Mammary epithelial cell (primary cell): ENCODE results near the gene SLC5A10.

ENCODE experiments used
- EZH2 ChIP-seq: IDR thresholded peaks from 2 replicates; pipeline ENCODE4 v1.6.1; 2012; ENCODE audit warnings: low read length, inconsistent platforms, borderline replicate concordance
- TF ChIP-seq, protein P1 (sequence below), 2 donors: IDR thresholded peaks in 1 of 2; conservative IDR thresholded peaks in 1 of 2; 2 replicates each; pipeline ENCODE4 v1.5.1; 2011 to 2012; ENCODE audit warnings: inconsistent platforms in 2 of 2, low read length in 2 of 2, mild to moderate bottlenecking in 2 of 2, control low read depth in 1 of 2, low read depth in 1 of 2; ENCODE audit not compliant: insufficient read depth in 1 of 2; ENCODE audit errors: extremely low read depth in 1 of 2

DNA sequence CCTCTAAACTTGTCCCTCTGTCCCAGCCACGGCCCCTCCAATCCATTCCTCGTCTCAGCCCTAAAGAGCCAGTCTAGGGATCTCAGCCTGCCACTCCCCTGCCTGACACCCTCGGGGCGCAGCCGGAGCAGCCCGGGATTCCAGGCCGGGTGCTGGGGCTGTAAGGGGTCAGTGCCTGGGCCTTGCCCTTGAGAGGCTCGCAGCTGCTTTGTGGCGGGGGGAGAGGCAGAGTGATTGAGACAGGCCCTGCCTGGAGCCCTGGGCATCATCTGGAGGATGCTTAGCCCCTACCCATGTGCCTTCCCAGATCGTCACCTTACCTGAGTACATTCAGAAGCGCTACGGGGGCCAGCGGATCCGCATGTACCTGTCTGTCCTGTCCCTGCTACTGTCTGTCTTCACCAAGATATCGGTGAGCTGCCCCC is 8.3 kb downstream of the SLC5A10 start:
- TF ChIP-seq, protein P1, sequence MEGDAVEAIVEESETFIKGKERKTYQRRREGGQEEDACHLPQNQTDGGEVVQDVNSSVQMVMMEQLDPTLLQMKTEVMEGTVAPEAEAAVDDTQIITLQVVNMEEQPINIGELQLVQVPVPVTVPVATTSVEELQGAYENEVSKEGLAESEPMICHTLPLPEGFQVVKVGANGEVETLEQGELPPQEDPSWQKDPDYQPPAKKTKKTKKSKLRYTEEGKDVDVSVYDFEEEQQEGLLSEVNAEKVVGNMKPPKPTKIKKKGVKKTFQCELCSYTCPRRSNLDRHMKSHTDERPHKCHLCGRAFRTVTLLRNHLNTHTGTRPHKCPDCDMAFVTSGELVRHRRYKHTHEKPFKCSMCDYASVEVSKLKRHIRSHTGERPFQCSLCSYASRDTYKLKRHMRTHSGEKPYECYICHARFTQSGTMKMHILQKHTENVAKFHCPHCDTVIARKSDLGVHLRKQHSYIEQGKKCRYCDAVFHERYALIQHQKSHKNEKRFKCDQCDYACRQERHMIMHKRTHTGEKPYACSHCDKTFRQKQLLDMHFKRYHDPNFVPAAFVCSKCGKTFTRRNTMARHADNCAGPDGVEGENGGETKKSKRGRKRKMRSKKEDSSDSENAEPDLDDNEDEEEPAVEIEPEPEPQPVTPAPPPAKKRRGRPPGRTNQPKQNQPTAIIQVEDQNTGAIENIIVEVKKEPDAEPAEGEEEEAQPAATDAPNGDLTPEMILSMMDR (conservative IDR thresholded peaks at IDR 0.05 in 1 of 2, IDR thresholded peaks at IDR 0.05 in 1 of 2; ENCODE audit: extremely low read depth in 1 of 2, insufficient read depth in 1 of 2, low read depth in 1 of 2, low read length in 2 of 2): no peak
- no peak for TF ChIP-seq EZH2
